B cell (primary cell): ENCODE measurements around the gene RHOV. TPM values are rescaled to one million over a fixed set of nuclear protein-coding genes. Genes with fewer than 3 reads are reported as not detected.

ENCODE experiments used
- ATAC-seq: fragments of 200-7000 bp; cut with Tn5 transposase; one replicate; pipeline ENCODE4 v1.10.0; 2021; ENCODE audit warnings: low read depth, mild to moderate bottlenecking, moderate number of reproducible peaks, moderate library complexity
- CTCF ChIA-PET: fragments of 350-600 bp; sonication (Branson Sonifier 250); formaldehyde crosslinking; loops from one replicate; lab custom pipeline; 2021; ENCODE audit warnings: antibody characterized with exemption, inconsistent platforms; lab: Charles Lee
- POLR2A ChIA-PET: fragments of 350-600 bp; sonication (Branson Sonifier 250); formaldehyde crosslinking; loops from one replicate; lab custom pipeline; 2021; ENCODE audit warnings: antibody characterized with exemption; lab: Charles Lee
- DNase-seq: peaks from one replicate; pipeline ENCODE4 v3.0.0; 2013
- H2AFZ ChIP-seq: 2 replicates; pipeline ENCODE4 v1.6.1; 2012; ENCODE audit warnings: mild to moderate bottlenecking, low read depth, low read length; ENCODE audit not compliant: insufficient read depth, poor library complexity, severe bottlenecking
- H3K27ac ChIP-seq, 2 donors: 1 replicate in 1 of 2; 2 replicates in 1 of 2; pipeline ENCODE4 v1.5.1; 2012 to 2013; ENCODE audit warnings: low read length in 2 of 2, mild to moderate bottlenecking in 2 of 2, moderate library complexity in 1 of 2
- H3K27me3 ChIP-seq, 4 experiments: fragments of 200-600 bp in 1 of 4; sonication (generic) in 1 of 4; replicated peaks in 1 of 4; 1 replicate in 2 of 4; 2 replicates in 2 of 4; pipeline versions ENCODE4 v1.6.1 to v1.7.0; 2013 to 2016; ENCODE audit warnings: low read length in 3 of 4, mild to moderate bottlenecking in 2 of 4, mixed read lengths in 1 of 4, moderate library complexity in 1 of 4; ENCODE audit not compliant: insufficient read depth in 4 of 4, control insufficient read depth in 3 of 4; ENCODE audit errors: control extremely low read depth in 1 of 4
- H3K36me3 ChIP-seq, 2 experiments: replicated peaks in 1 of 2; 1 replicate in 1 of 2; 2 replicates in 1 of 2; pipeline versions ENCODE4 v1.6.1 to v1.7.1; 2013; ENCODE audit warnings: low read length in 1 of 2; ENCODE audit not compliant: insufficient read depth in 2 of 2, control insufficient read depth in 1 of 2; ENCODE audit errors: control extremely low read depth in 1 of 2, extremely low read depth in 1 of 2
- H3K4me1 ChIP-seq, 2 donors: fragments of 200-600 bp in 1 of 2; sonication (generic) in 1 of 2; 1 replicate in 1 of 2; 2 replicates in 1 of 2; pipeline versions ENCODE4 v1.5.1 to v1.6.1; 2013 to 2017; ENCODE audit warnings: low read length in 2 of 2; ENCODE audit not compliant: control insufficient read depth in 2 of 2, insufficient read depth in 2 of 2
- H3K4me2 ChIP-seq: replicated peaks from 2 replicates; pipeline ENCODE3; 2012; ENCODE audit warnings: mild to moderate bottlenecking, low read depth, low read length; ENCODE audit not compliant: poor library complexity, severe bottlenecking
- H3K4me3 ChIP-seq, 5 experiments: fragments of 200-600 bp in 1 of 5; sonication (generic) in 1 of 5; 1 replicate in 3 of 5; 2 replicates in 2 of 5; pipeline versions ENCODE4 v1.5.1 to v1.7.0; 2011 to 2016; ENCODE audit warnings: low read length in 4 of 5, mild to moderate bottlenecking in 4 of 5, low read depth in 2 of 5, control low read depth in 1 of 5, moderate library complexity in 1 of 5; ENCODE audit not compliant: insufficient read depth in 1 of 5; ENCODE audit errors: control extremely low read depth in 1 of 5, extremely low read depth in 1 of 5
- H3K79me2 ChIP-seq: fragments of 200-600 bp; sonication (generic); one replicate; pipeline ENCODE4 v1.6.0; 2016; ENCODE audit warnings: low read length; ENCODE audit not compliant: control insufficient read depth, insufficient read depth
- H3K9ac ChIP-seq: fragments of 200-600 bp; sonication (generic); 2 replicates; pipeline ENCODE4 v1.6.1; 2017; ENCODE audit warnings: mild to moderate bottlenecking, low read length, moderate library complexity
- H3K9me3 ChIP-seq, 3 donors: one replicate each; pipeline versions ENCODE4 v1.6.1 to v1.7.1; 2013; ENCODE audit warnings: low read length in 2 of 3; ENCODE audit not compliant: control insufficient read depth in 2 of 3, insufficient read depth in 1 of 3; ENCODE audit errors: control extremely low read depth in 1 of 3
- H4K20me1 ChIP-seq: 2 replicates; pipeline ENCODE4 v1.6.0; 2012; ENCODE audit warnings: mild to moderate bottlenecking, low read length; ENCODE audit not compliant: insufficient read depth, control insufficient read depth, poor library complexity, severe bottlenecking
- H3K27ac Mint-ChIP-seq: one replicate; pipeline ENCODE4 v1.8.0; 2021; ENCODE audit warnings: mixed read lengths
- H3K27me3 Mint-ChIP-seq: one replicate; pipeline ENCODE4 v1.8.0; 2021; ENCODE audit warnings: mixed read lengths
- H3K4me1 Mint-ChIP-seq: one replicate; pipeline ENCODE4 v1.8.0; 2021; ENCODE audit warnings: mixed read lengths
- H3K4me3 Mint-ChIP-seq: one replicate; pipeline ENCODE4 v1.8.0; 2021; ENCODE audit warnings: mixed read lengths
- H3K9me3 Mint-ChIP-seq: one replicate; pipeline ENCODE4 v1.8.0; 2022; ENCODE audit warnings: mixed read lengths; ENCODE audit not compliant: insufficient read depth
- EZH2 ChIP-seq: IDR thresholded peaks from 2 replicates; pipeline ENCODE4 v1.6.1; 2012; ENCODE audit warnings: borderline replicate concordance, low read depth, mild to moderate bottlenecking, moderate library complexity, low read length; ENCODE audit not compliant: insufficient read depth, poor library complexity, severe bottlenecking
- WGBS: methylation state at CpG from one replicate; pipeline ENCODE4 v1.1.5; 2013; ENCODE audit warnings: missing lambda C conversion rate; ENCODE audit not compliant: insufficient coverage; 5-methylcytosine and 5-hydroxymethylcytosine counted together
- intact Hi-C: fragments of 100-400 bp; cut with micrococcal nuclease; formaldehyde crosslinking; loops from one replicate; pipeline ENCODE4 v1.10.0; 2022
- polyA plus RNA-seq: library from polyadenylated mRNA; depleted of rRNA; stranded (reverse); fragments of >200 nt; gene quantifications from 2 replicates; pipeline ENCODE4 v1.2.3, GENCODE V29; 2012
- total RNA-seq, 2 donors: library from RNA; stranded (reverse); fragments of 120-200 nt in 1 of 2; gene quantifications; 1 replicate in 1 of 2; 2 replicates in 1 of 2; pipeline versions ENCODE4 v1.2.3 to v1.2.4, GENCODE V29; 2013 to 2022
- TF ChIP-seq, protein P1 (sequence below): fragments of 200-600 bp; IDR thresholded peaks from one replicate; pipeline ENCODE4 v1.8.0; 2022; ENCODE audit warnings: antibody characterized with exemption, mild to moderate bottlenecking

The RHOV gene
- total and polyA plus RNA-seq, 2 donors (not counting 1 experiment from before 2014, with no cell fraction given), result 0.54 TPM; not detected in 1

- intact Hi-C loops, result no loop called here
Measured at GRCh38 chr15:40832903-40833302, 41.1 kb downstream of the RHOV start.

DNA sequence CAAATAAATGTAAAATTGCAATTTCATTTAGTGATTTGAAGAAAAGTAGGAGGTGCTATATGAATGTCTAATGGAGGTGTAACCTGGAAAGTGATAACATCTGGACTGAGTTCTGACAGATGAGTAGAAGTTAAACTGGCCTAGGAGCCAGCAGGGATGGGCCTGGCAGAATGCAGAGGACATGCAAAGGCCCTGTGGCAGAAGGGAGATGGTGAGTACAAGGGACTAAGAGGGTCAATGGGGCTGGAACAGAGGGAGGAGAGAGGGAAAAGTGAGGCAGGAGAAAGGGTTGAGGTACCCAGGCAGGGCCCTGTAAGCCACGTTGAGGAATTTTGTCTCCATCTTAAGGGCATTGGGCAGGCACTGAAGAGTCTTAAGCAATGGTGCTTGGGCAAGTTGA, 42.2 kb downstream of the RHOV start:
- CTCF ChIA-PET, result no interaction called here
- 75% methylated on average over 1 of the region's 1 CpG for WGBS

More at GRCh38 chr15:40832903-40833302, 41.1 kb downstream of the RHOV start:
- H3K4me2 ChIP-seq, result no peak overlapping the region
- Mint-ChIP-seq H3K9me3 (no peaks in the 10 kb centered on the region), H3K27ac (no peak overlapping the region), H3K4me1 (no peaks in the 10 kb centered on the region), H3K27me3 (no peaks in the 10 kb centered on the region), H3K4me3 (no peak overlapping the region)
- no peak overlapping the region for H3K27ac ChIP-seq
- no peaks in the 10 kb centered on the region for H3K79me2 ChIP-seq
- H3K27me3 ChIP-seq, result no peaks in the 10 kb centered on the region
- no peaks in the 10 kb centered on the region for H3K36me3 ChIP-seq
- H2AFZ ChIP-seq, result no peak overlapping the region
- no peaks in the 10 kb centered on the region for H4K20me1 ChIP-seq
- H3K4me1 ChIP-seq, result no peaks in the 10 kb centered on the region
- H3K9me3 ChIP-seq, result peaks cover 0 to 3% (median 0%) of the 10 kb centered on the region in 3 donors
- CTCF ChIA-PET, result interaction anchor here (0.8 kb wide), 1 partner anchor 24 kb away, joined by 3 read pairs; no protein-coding TSS in a partner anchor
- POLR2A ChIA-PET, result no interaction called here
- H3K9ac ChIP-seq, result no peak overlapping the region
- DNase-seq (no peak), ATAC-seq (no peak)
- no peak overlapping the region for H3K4me3 ChIP-seq
- TF ChIP-seq, protein P1, sequence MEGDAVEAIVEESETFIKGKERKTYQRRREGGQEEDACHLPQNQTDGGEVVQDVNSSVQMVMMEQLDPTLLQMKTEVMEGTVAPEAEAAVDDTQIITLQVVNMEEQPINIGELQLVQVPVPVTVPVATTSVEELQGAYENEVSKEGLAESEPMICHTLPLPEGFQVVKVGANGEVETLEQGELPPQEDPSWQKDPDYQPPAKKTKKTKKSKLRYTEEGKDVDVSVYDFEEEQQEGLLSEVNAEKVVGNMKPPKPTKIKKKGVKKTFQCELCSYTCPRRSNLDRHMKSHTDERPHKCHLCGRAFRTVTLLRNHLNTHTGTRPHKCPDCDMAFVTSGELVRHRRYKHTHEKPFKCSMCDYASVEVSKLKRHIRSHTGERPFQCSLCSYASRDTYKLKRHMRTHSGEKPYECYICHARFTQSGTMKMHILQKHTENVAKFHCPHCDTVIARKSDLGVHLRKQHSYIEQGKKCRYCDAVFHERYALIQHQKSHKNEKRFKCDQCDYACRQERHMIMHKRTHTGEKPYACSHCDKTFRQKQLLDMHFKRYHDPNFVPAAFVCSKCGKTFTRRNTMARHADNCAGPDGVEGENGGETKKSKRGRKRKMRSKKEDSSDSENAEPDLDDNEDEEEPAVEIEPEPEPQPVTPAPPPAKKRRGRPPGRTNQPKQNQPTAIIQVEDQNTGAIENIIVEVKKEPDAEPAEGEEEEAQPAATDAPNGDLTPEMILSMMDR, result no peak
- TF ChIP-seq EZH2, result no peak

More for the DNA sequence above, 42.2 kb downstream of the RHOV start:
- TF ChIP-seq, protein P1, result no peak
- no peak for TF ChIP-seq EZH2
- no peaks in the 10 kb centered on the region for H3K27me3 Mint-ChIP-seq
- intact Hi-C loops, result no loop called here
- Histone ChIP-seq H3K79me2 (no peaks in the 10 kb centered on the region), H3K27ac (no peak overlapping the region), H3K9ac (no peak overlapping the region), H3K27me3 (no peaks in the 10 kb centered on the region), H3K4me2 (no peak overlapping the region), H4K20me1 (no peaks in the 10 kb centered on the region), H3K36me3 (no peaks in the 10 kb centered on the region), H3K9me3 (peaks cover 0 to 3% (median 0%) of the 10 kb centered on the region in 3 donors), H3K4me3 (no peak overlapping the region), H3K4me1 (no peaks in the 10 kb centered on the region), H2AFZ (no peak overlapping the region)
- no peaks in the 10 kb centered on the region for H3K4me1 Mint-ChIP-seq
- no peak overlapping the region for H3K27ac Mint-ChIP-seq
- no peak for ATAC-seq
- DNase-seq, result no peak
- no peaks in the 10 kb centered on the region for H3K9me3 Mint-ChIP-seq
- POLR2A ChIA-PET, result no interaction called here
- no peak overlapping the region for H3K4me3 Mint-ChIP-seq
